OCI-LY3 (cell line): ENCODE data around the gene MYOF.

Experiments used
- H2AFZ ChIP-seq: fragments of 200-600, 300-600 bp; shearing (Covaris generic); 2 replicates; pipeline ENCODE4 v1.6.0; 2014; ENCODE audit warnings: antibody characterized with exemption, low read depth, low read length
- H3K27ac ChIP-seq: fragments of 200-600, 300-600 bp; sonication (generic); 2 replicates; pipeline ENCODE4 v1.5.1; 2014; ENCODE audit warnings: mild to moderate bottlenecking, low read length, moderate library complexity, mixed read lengths
- H3K27me3 ChIP-seq: fragments of 200-600, 300-600 bp; sonication (generic); 2 replicates; pipeline ENCODE4 v1.6.1; 2014; ENCODE audit warnings: low read depth, low read length, mixed read lengths
- H3K36me3 ChIP-seq: fragments of 200-600, 300-600 bp; sonication (generic); replicated peaks from 2 replicates; pipeline ENCODE3; 2014; ENCODE audit warnings: low read depth, low read length, mixed read lengths
- H3K4me1 ChIP-seq: fragments of 300-600, 200-600 bp; sonication (generic); 2 replicates; pipeline ENCODE4 v1.6.1; 2014; ENCODE audit warnings: low read length, mixed read lengths
- H3K4me2 ChIP-seq: fragments of 200-600, 300-600 bp; sonication (generic); 2 replicates; pipeline ENCODE4 v1.6.1; 2014; ENCODE audit warnings: low read length, mixed read lengths
- H3K4me3 ChIP-seq: fragments of 300-600, 200-600 bp; sonication (generic); 2 replicates; pipeline ENCODE4 v1.5.1; 2014; ENCODE audit warnings: antibody characterized with exemption, mild to moderate bottlenecking, low read length, moderate library complexity
- H3K79me2 ChIP-seq: fragments of 300-600, 200-600 bp; shearing (Covaris generic); 2 replicates; pipeline ENCODE4 v1.6.1; 2014; ENCODE audit warnings: mild to moderate bottlenecking, low read length, mixed read lengths
- H3K9ac ChIP-seq: fragments of 300-600, 200-600 bp; shearing (Covaris generic); 2 replicates; pipeline ENCODE4 v1.6.0; 2014; ENCODE audit warnings: mild to moderate bottlenecking, low read length, moderate library complexity
- H3K9me3 ChIP-seq: fragments of 200-600, 300-600 bp; shearing (Covaris generic); 2 replicates; pipeline ENCODE4 v1.6.1; 2014; ENCODE audit warnings: low read length, mixed read lengths; ENCODE audit not compliant: insufficient read depth
- H4K20me1 ChIP-seq: fragments of 200-600, 300-600 bp; sonication (generic); 2 replicates; pipeline ENCODE4 v1.6.1; 2016; ENCODE audit warnings: low read length, mixed read lengths; ENCODE audit not compliant: insufficient read depth
- CTCF ChIP-seq: fragments of 200-600, 300-600 bp; sonication (generic); IDR thresholded peaks from 2 replicates; pipeline ENCODE4 v1.5.1; 2014; ENCODE audit warnings: antibody characterized with exemption, low read length, low read depth
- EZH2phosphoT487 ChIP-seq: fragments of 200-600 bp; shearing (Covaris generic); IDR thresholded peaks from 2 replicates; pipeline ENCODE4 v1.6.1; 2018; ENCODE audit warnings: antibody characterized with exemption, mixed run types, low read depth

MYOF gene

DNA sequence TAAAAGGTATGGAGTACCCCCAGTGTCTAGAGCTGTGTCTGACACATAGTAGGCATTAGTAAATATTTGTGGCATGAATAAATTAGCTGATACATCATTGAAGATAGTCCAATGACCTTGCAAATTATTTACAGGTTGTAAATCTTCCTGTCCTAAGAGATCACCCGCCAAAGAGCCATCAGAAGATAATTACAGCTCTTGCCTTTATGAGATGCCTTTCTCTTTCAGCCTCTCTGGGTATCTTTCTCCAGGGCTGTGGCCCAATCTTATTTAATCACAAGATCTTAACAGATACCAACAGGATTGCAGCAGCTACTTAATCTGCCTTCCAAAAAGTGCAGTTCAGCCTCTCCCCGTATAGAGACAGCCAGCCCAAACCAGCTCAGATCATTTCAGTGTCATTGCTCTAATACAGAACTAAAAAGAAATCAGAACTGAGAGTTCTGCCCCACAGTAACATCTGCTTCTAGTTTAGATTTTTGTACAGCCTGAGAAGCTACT lies 41.5 kb downstream of the MYOF start:
- Histone ChIP-seq H3K9ac (no peak overlapping the region), H3K9me3 (no peaks in the 10 kb centered on the region), H3K4me2 (no peak overlapping the region), H3K79me2 (no peaks in the 10 kb centered on the region), H3K27me3 (no peaks in the 10 kb centered on the region), H3K36me3 (no peaks in the 10 kb centered on the region), H2AFZ (no peak overlapping the region), H4K20me1 (no peaks in the 10 kb centered on the region), H3K4me3 (no peak overlapping the region), H3K27ac (no peak overlapping the region), H3K4me1 (peaks cover 4% of the 10 kb centered on the region)
- TF ChIP-seq CTCF (no peak), EZH2phosphoT487 (no peak)

- Histone ChIP-seq H3K9me3 (no peaks in the 10 kb centered on the region), H3K27me3 (no peaks in the 10 kb centered on the region), H3K4me2 (no peak overlapping the region), H4K20me1 (no peaks in the 10 kb centered on the region), H3K4me1 (peaks cover 4% of the 10 kb centered on the region), H3K9ac (no peak overlapping the region), H3K4me3 (no peak overlapping the region), H3K36me3 (no peaks in the 10 kb centered on the region), H3K27ac (no peak overlapping the region), H3K79me2 (no peaks in the 10 kb centered on the region), H2AFZ (no peak overlapping the region)
- no peak for TF ChIP-seq CTCF
These were observed 43.4 kb downstream of the MYOF start for GRCh38 chr10:93438613-93439253.

DNA sequence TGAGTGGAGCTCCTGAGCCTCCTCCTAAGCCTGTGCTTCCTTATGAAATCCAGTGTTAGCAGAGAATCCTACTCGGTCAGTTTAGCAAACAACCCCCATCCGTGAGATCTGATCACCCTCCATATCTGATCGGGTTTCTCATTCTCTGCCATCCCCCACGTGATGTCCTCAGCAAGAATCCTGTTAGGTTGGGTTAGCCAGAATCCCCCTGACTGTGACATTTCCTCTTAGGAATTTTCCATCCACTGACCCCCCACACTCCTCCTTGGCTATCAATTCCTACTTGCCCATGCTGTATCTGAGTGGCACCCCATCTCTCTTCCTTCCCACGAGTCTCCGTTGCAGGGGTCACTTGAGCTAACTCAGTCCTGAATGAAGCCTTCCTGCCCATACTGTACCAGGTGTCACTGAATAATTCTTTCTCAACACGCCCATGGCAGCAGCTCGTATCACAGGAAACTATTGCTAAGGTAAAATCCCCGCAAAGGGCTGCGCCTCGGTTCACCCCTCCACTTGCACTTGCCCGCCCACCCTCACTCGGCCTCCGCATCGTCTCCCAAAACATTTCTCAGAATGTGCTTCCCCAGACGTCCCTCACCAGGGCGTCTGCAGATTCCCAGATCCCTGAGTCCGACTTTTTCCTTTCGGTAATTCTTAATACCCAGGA lies 44.1 kb downstream of the MYOF start:
- Histone ChIP-seq H3K36me3 (no peaks in the 10 kb centered on the region), H3K79me2 (no peaks in the 10 kb centered on the region), H3K4me3 (no peak overlapping the region), H4K20me1 (no peaks in the 10 kb centered on the region), H3K9me3 (no peaks in the 10 kb centered on the region), H2AFZ (no peak overlapping the region), H3K4me2 (no peak overlapping the region), H3K9ac (no peak overlapping the region), H3K27ac (no peak overlapping the region), H3K4me1 (peaks cover 4% of the 10 kb centered on the region), H3K27me3 (no peaks in the 10 kb centered on the region)
- no peak for TF ChIP-seq CTCF
- TF ChIP-seq EZH2phosphoT487, result no peak

DNA sequence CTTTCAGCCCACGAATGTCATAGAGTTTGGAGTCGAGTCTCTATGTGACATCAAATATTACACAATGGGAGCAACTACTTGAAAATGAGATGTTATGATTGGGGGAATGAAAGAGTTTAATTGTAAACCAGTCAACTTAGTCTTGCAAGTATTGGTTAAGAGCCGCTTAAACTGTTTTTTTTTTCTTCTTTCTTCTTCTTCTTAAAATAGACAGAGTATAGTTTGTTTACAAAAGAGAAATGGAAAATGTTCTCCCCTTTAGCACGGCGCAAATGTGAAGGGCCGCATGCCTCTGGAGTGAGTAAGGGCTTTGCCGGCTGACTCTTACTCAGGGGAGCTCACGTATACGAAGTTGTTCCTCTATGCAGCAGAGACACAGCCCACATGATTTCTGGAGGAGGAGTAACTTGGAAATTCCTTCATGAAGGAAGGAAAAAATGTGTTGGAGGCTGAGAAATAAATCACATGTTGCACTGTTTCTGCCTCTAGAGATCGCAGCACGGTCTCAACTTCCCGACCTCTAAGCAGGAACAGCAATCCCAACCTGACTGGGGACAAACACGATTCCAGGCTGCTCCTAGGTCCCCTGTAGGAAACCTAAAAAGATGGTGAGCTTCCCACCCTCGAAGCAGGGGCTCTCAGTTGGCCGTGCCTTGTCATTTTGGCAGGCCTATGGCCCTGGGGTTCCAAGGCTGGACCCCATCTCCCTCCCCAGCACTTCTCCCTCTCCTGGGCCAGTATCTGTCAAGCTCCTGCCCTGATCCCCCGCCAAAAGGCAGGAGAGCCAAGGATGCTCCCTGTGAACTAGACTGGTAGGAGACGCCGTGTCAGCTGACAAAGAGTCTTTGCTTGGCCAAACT lies 44.8 kb downstream of the MYOF start:
- no peaks in the 10 kb centered on the region for H4K20me1 ChIP-seq
- H3K4me1 ChIP-seq, result peaks cover 4% of the 10 kb centered on the region
- H3K36me3 ChIP-seq, result no peaks in the 10 kb centered on the region
- H3K4me3 ChIP-seq, result no peak overlapping the region
- H3K4me2 ChIP-seq, result no peak overlapping the region
- no peaks in the 10 kb centered on the region for H3K27me3 ChIP-seq
- TF ChIP-seq EZH2phosphoT487 (no peak), CTCF (no peak)
- H3K9me3 ChIP-seq, result no peaks in the 10 kb centered on the region
- H3K79me2 ChIP-seq, result no peaks in the 10 kb centered on the region
- no peak overlapping the region for H3K9ac ChIP-seq
- no peak overlapping the region for H3K27ac ChIP-seq
- H2AFZ ChIP-seq, result no peak overlapping the region
